Thoracic aorta (tissue), 2 donors: ENCODE measurements around the gene CFAP161. TPM values are rescaled to one million over a fixed set of nuclear protein-coding genes. Genes with fewer than 3 reads are reported as not detected.
"Not testable (repeated sequence)": the region's sequence is repeated elsewhere in the genome, so short reads cannot be mapped to it uniquely, and the experiment has no call there.

Experiments used
- ATAC-seq: fragments of 150-250 bp; one replicate; pipeline ENCODE4 v1.8.0; 2017; ENCODE audit warnings: low read depth; ENCODE audit not compliant: insufficient number of reproducible peaks, low FRiP score
- DNase-seq: peaks from one replicate; pipeline ENCODE4 v3.0.0-alpha.2; 2020; ENCODE audit warnings: low spot score
- H3K27ac ChIP-seq, 2 donors: fragments of 200-600 bp; sonication (generic); 1 replicate in 1 of 2; 2 replicates in 1 of 2; pipeline ENCODE4 v1.5.1; 2016; ENCODE audit warnings: mild to moderate bottlenecking in 2 of 2, moderate library complexity in 2 of 2
- H3K27me3 ChIP-seq: fragments of 200-600 bp; sonication (generic); replicated peaks from 2 replicates; pipeline ENCODE4 v1.6.0; 2016; ENCODE audit warnings: mild to moderate bottlenecking; ENCODE audit not compliant: insufficient read depth
- H3K36me3 ChIP-seq: fragments of 200-600 bp; sonication (generic); one replicate; pipeline ENCODE4 v1.5.1; 2016
- H3K4me1 ChIP-seq, 2 donors: fragments of 200-600 bp; sonication (generic); 1 replicate in 1 of 2; 2 replicates in 1 of 2; pipeline versions ENCODE4 v1.5.1 to v1.6.0; 2016; ENCODE audit warnings: low read depth in 2 of 2, mild to moderate bottlenecking in 1 of 2; ENCODE audit not compliant: control insufficient read depth in 1 of 2
- H3K4me3 ChIP-seq: fragments of 200-600 bp; sonication (generic); 2 replicates; pipeline ENCODE4 v1.5.1; 2016; ENCODE audit warnings: mild to moderate bottlenecking
- H3K9me3 ChIP-seq: fragments of 200-600 bp; sonication (generic); 2 replicates; pipeline ENCODE4 v1.5.1; 2016
- total RNA-seq, 2 donors: library from RNA; depleted of rRNA; stranded (reverse); fragments of >200 nt; gene quantifications; one replicate each; pipeline versions ENCODE4 v1.1.0 to v1.2.3, GENCODE V29; 2016
- TF ChIP-seq, protein P1 (sequence below): fragments of 200-600 bp; sonication (generic); IDR thresholded peaks from one replicate; pipeline ENCODE4 v1.5.1; 2019; ENCODE audit warnings: antibody characterized with exemption

Gene CFAP161
- total RNA-seq, 2 donors from 2014 or later = 1.1 TPM; not detected in 1

DNA sequence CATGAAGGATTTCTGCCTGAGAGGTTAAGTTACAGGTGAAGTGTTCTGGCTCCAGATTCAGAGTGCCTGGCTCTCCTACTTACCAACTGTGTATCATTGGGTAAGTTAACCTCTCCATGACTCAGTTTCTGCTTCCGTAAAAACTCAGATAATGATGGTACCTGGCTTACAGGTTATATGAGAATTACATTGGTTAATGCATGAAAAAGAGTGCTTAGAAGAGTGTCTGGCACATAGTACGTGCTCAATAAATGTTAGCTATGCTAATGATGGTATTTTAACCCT is 23.8 kb downstream of the CFAP161 start:
- TF ChIP-seq, protein P1, sequence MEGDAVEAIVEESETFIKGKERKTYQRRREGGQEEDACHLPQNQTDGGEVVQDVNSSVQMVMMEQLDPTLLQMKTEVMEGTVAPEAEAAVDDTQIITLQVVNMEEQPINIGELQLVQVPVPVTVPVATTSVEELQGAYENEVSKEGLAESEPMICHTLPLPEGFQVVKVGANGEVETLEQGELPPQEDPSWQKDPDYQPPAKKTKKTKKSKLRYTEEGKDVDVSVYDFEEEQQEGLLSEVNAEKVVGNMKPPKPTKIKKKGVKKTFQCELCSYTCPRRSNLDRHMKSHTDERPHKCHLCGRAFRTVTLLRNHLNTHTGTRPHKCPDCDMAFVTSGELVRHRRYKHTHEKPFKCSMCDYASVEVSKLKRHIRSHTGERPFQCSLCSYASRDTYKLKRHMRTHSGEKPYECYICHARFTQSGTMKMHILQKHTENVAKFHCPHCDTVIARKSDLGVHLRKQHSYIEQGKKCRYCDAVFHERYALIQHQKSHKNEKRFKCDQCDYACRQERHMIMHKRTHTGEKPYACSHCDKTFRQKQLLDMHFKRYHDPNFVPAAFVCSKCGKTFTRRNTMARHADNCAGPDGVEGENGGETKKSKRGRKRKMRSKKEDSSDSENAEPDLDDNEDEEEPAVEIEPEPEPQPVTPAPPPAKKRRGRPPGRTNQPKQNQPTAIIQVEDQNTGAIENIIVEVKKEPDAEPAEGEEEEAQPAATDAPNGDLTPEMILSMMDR = no peak
- no peaks in the 10 kb centered on the region for H3K27me3 ChIP-seq
- no peaks in the 10 kb centered on the region for H3K4me1 ChIP-seq
- H3K9me3 ChIP-seq = no peaks in the 10 kb centered on the region
- ATAC-seq (no peak), DNase-seq (no peak)
- no peaks in the 10 kb centered on the region for H3K36me3 ChIP-seq
- no peak overlapping the region for H3K4me3 ChIP-seq
- no peak overlapping the region for H3K27ac ChIP-seq

DNA sequence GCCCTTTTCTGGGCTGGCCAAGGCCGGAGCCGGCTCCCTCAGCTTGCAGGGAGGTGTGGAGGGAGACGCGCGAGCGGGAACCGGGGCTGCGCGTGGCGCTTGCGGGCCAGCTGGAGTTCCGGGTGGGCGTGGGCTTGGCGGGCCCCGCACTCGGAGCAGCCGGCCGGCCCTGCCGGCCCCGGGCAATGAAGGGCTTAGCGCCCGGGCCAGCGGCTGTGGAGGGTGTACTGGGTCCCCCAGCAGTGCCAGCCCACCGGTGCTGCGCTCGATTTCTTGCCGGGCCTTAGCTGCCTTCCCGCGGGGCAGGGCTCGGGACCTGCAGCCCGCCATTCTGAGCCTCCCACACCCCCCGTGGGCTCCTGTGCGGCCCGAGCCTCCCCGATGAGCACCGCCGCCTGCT is 24.5 kb downstream of the CFAP161 start:
- not testable (repeated sequence) for H3K4me1 ChIP-seq, H3K4me3 ChIP-seq, H3K27ac ChIP-seq, H3K36me3 ChIP-seq, H3K9me3 ChIP-seq, ATAC-seq, H3K27me3 ChIP-seq, DNase-seq

DNA sequence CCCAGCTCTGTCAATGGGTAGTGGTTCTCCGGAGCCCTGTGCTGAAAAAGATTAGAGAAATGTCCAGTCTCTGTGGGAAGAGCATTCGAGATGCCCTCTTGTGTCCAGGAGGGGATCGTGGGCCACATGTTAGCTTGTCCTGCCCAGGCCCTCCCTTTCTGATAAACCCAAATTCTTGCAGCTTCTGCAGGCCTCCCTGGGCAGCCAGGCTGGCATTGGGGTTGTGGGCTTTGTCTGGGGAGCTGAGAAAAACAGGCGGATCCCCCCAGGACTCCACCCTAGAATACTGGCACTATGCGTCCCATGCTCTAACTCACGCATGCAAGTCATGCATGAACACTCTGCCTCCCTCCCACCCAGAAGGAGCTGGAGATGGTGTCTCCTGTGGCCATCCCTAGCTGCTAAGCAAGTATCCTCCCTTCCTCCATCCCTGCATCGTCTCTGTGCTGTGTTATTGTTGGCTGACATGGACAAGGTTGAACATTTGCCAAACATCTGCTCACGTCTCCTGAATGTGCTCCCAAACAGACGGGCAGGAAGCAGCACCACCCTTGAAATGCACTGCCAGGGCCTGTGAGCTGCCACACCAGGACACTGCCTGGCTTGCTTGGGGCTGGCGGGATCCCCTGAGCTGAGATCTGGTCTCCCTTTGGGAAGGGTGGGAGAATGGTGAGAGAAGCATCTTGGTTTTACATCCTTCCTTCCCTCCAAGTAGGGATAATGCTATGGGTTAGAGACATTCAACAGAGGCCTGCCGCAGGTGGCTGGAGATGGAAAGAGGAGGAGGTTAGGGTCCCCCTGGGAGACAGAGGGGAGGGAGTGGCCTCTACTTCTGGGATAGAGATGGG is 26.5 kb downstream of the CFAP161 start:
- TF ChIP-seq, protein P1 = no peak
- ATAC-seq = no peak
- Histone ChIP-seq H3K4me3 (no peak overlapping the region), H3K4me1 (no peaks in the 10 kb centered on the region), H3K27me3 (no peaks in the 10 kb centered on the region), H3K9me3 (no peaks in the 10 kb centered on the region), H3K27ac (no peak overlapping the region), H3K36me3 (no peaks in the 10 kb centered on the region)
- no peak for DNase-seq

DNA sequence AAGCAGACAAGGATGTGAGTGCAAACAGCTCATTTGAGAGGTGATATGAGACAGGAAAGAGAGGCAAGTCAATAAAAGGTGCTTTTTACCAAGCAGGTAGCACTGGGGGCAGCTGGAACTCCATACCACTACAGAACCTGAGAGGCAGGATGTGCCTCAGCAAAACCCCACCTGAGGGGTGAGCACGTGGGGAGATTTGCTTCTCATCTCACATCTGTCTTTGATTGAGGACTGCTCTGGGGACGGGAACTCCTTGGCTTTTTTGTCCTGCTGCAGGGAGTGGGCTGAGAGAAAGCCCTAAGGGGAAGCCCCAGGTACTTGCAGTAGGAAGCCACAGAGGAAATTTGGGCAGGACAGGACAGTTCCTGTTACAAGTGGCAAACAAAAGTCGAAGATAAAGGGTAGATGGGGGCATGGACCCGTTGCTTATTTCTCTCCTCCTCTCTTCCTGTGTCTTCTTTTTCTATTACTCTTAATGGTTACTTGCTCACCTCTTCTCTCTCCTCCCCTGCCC is 27.1 kb downstream of the CFAP161 start:
- DNase-seq (no peak), ATAC-seq (no peak)
- H3K27me3 ChIP-seq = no peaks in the 10 kb centered on the region
- H3K36me3 ChIP-seq = no peaks in the 10 kb centered on the region
- H3K4me3 ChIP-seq = no peak overlapping the region
- TF ChIP-seq, protein P1 = no peak
- H3K4me1 ChIP-seq = no peaks in the 10 kb centered on the region
- H3K27ac ChIP-seq = no peak overlapping the region
- H3K9me3 ChIP-seq = no peaks in the 10 kb centered on the region

DNA sequence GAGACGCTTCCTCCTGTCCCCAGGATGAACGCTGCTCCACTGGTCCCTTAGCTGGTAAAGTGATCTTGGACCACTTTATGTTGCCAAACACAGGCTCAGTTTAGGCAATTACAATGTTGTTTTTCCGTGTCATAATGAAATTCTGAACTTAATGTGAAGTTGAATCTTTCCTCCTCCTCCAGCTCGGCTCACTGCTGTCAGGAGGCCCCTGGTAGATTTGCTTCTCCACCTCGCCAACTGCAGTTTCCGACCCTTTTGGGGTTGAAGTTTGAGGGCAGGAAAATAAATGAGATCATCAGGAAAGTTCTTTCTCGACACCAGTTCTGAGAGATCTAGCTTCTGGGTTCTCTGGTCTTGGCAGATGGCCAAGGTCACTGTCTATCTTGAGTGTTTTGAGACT is 27.8 kb downstream of the CFAP161 start:
- Histone ChIP-seq H3K4me1 (no peaks in the 10 kb centered on the region), H3K9me3 (no peaks in the 10 kb centered on the region), H3K4me3 (no peak overlapping the region), H3K27ac (no peak overlapping the region), H3K27me3 (no peaks in the 10 kb centered on the region), H3K36me3 (no peaks in the 10 kb centered on the region)
- TF ChIP-seq, protein P1 = no peak
- DNase-seq (no peak), ATAC-seq (no peak)
